Muscle layer of colon (tissue), 2 donors: Measurements from ENCODE around the gene OSCAR.

Experiments used
- H3K27ac ChIP-seq: one replicate; pipeline ENCODE4 v1.7.0; 2013; ENCODE audit warnings: low read depth, mild to moderate bottlenecking, low read length, moderate library complexity
- H3K27me3 ChIP-seq, 2 donors: one replicate each; pipeline ENCODE4 v1.7.0; 2013; ENCODE audit warnings: low read length in 2 of 2, mild to moderate bottlenecking in 2 of 2; ENCODE audit not compliant: insufficient read depth in 2 of 2, control insufficient read depth in 1 of 2
- H3K36me3 ChIP-seq: one replicate; pipeline ENCODE4 v1.7.0; 2013; ENCODE audit warnings: mild to moderate bottlenecking, low read length; ENCODE audit not compliant: insufficient read depth
- H3K4me1 ChIP-seq: one replicate; pipeline ENCODE4 v1.7.0; 2013; ENCODE audit warnings: mild to moderate bottlenecking, low read length; ENCODE audit not compliant: insufficient read depth
- H3K4me3 ChIP-seq, 2 donors: one replicate each; pipeline ENCODE4 v1.7.0; 2013; ENCODE audit warnings: low read length in 2 of 2, low read depth in 1 of 2, mild to moderate bottlenecking in 1 of 2, moderate library complexity in 1 of 2
- H3K9ac ChIP-seq: one replicate; pipeline ENCODE4 v1.7.0; 2013; ENCODE audit warnings: low read length
- H3K9me3 ChIP-seq: one replicate; pipeline ENCODE4 v1.7.0; 2013; ENCODE audit warnings: mild to moderate bottlenecking, low read length
- donor health status: abdominal sarcoma.
- donor health status: Adenocarcinoma of cecum.

The OSCAR gene, protein sequence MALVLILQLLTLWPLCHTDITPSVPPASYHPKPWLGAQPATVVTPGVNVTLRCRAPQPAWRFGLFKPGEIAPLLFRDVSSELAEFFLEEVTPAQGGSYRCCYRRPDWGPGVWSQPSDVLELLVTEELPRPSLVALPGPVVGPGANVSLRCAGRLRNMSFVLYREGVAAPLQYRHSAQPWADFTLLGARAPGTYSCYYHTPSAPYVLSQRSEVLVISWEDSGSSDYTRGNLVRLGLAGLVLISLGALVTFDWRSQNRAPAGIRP

DNA sequence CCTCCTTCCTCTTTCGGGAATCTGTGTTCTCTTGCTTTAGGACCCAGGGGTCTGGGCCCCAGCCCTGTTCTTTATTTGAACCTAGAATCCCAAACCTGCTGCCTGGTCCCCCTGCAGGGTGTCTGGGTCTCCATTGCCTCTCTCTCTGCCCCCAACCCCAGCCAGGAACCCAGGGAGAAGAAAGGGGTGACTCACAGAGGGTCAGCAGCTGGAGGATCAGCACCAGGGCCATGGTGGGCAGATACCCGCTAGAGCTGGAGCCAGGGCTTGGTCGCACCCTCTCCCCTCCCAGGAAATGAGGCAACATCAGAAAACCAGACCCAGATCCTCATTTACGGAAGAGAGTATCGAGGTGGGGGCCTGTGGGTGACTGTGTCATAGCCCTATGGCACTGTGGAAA, at the start of gene OSCAR:
TSS of gene OSCAR (minus strand) at position 243 of the 400 bp plus-strand sequence. CDS start at position 232, 11 bp downstream.
- H3K4me1 ChIP-seq, result peaks cover 6% of the 10 kb centered on the region
- no peak within 1 kb of the TSS for H3K4me3 ChIP-seq
- H3K36me3 ChIP-seq, result no peaks in the 10 kb centered on the region
- no peak within 1 kb of the TSS for H3K9ac ChIP-seq
- peaks cover 0 to 14% of the 10 kb centered on the region in 2 donors for H3K27me3 ChIP-seq
- H3K27ac ChIP-seq, result no peak within 1 kb of the TSS
- no peaks in the 10 kb centered on the region for H3K9me3 ChIP-seq

DNA sequence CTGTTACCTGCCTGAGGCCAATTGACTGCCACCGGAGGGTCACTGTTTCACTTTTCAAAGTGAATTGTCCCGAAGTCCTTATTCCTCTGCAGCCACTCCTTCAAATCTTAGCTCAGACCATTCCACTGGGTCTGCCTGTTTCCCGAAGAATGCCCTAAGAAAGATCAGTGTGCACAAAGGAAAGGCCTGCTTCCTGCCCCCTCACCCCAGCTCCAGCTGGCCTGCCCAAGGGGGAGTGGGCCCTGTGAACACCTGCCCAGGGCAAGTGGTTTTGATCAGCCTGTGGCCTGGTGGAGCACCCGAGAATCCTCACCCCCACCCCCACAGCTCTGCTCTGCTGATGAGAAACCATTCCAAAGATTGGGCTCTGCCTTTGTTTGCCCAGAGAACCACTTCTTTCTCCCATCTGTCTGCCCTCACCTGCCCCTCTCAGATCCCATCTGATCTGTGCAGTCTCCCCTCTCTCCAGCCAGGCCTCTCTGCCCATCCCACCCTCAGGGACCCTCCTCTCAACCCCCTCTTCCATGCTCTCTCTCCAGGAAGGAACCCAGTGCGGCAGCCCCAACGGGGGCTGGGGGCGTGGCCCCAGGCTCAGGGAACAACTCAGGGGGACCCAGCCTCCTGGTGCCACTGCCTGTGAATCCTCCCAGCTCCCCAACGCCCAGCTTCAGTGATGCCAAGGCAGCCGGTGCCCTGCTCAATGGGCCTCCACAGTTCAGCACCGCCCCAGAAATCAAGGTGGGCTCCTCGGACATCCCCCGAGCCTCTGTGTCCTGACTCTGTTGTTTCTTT, 48.6 kb upstream of the OSCAR start:
- Histone ChIP-seq H3K27ac (no peak overlapping the region), H3K4me1 (no peaks in the 10 kb centered on the region), H3K9me3 (no peaks in the 10 kb centered on the region), H3K4me3 (no peak overlapping the region), H3K36me3 (peaks cover 87% of the 10 kb centered on the region), H3K9ac (no peak overlapping the region), H3K27me3 (no peaks in the 10 kb centered on the region)

DNA sequence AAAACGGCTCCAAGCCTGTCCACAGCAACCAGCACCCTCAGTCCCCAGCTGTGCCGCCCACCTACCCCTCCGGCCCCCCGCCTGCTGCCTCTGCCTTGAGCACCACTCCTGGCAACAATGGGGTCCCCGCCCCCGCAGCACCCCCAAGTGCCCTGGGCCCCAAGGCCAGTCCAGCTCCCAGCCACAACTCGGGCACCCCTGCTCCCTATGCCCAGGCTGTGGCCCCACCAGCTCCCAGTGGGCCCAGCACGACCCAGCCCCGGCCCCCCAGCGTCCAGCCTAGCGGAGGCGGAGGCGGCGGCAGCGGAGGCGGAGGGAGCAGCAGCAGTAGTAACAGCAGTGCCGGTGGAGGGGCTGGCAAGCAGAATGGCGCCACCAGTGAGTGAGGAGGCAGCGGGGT, 47.6 kb upstream of the OSCAR start:
- Histone ChIP-seq H3K4me3 (no peak overlapping the region), H3K27me3 (no peaks in the 10 kb centered on the region), H3K27ac (no peak overlapping the region), H3K4me1 (no peaks in the 10 kb centered on the region), H3K9ac (no peak overlapping the region), H3K9me3 (no peaks in the 10 kb centered on the region), H3K36me3 (peaks cover 87% of the 10 kb centered on the region)

DNA sequence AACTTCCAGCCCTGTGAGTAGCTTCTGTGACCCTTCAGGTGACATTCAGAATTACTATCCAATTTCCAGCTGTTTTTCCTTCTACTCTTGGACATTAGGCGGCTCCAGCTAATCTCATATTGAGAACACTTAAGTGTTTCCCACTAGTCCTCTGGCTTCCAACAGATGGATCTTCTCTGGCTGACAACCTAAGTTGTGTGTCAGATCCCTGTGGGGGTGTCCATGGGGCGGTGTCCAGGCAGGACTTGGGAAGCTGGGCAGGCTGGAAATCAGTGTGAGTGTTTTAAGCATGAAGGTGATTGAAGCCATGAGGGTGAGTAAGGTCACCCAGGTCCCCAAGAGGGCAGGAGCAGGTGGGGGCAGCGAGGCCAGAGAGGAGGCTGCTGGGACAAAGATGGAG, 47.1 kb upstream of the OSCAR start:
- no peaks in the 10 kb centered on the region for H3K27me3 ChIP-seq
- H3K27ac ChIP-seq, result no peak overlapping the region
- no peaks in the 10 kb centered on the region for H3K4me1 ChIP-seq
- peaks cover 87% of the 10 kb centered on the region for H3K36me3 ChIP-seq
- no peaks in the 10 kb centered on the region for H3K9me3 ChIP-seq
- no peak overlapping the region for H3K9ac ChIP-seq
- no peak overlapping the region for H3K4me3 ChIP-seq

DNA sequence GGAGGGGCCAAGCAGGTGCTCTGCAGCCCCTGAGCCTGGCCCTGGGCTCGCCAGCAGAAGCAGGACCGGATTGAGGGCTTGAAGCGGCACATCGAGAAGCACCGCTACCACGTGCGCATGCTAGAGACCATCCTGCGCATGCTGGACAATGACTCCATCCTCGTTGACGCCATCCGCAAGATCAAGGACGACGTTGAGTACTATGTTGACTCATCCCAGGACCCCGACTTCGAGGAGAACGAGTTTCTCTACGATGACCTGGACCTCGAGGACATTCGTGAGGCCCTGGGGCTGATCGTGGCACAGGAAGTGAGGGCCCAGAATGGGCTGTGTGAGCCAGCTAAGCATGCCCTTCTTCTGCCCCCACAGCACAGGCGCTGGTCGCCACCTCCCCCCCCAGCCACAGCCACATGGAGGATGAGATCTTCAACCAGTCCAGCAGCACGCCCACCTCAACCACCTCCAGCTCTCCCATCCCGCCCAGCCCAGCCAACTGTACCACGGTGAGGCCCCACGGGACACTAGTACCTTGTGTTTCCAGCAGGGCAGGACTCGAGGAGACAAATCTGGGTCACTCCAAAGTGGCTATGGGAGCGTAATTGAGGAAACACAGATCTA, 45.0 kb upstream of the OSCAR start:
- Histone ChIP-seq H3K27ac (no peak overlapping the region), H3K9ac (no peak overlapping the region), H3K9me3 (no peaks in the 10 kb centered on the region), H3K4me3 (no peak overlapping the region), H3K4me1 (peaks cover 7% of the 10 kb centered on the region), H3K36me3 (peaks cover 75% of the 10 kb centered on the region), H3K27me3 (no peaks in the 10 kb centered on the region)

- Histone ChIP-seq H3K9me3 (no peaks in the 10 kb centered on the region), H3K27ac (no peak overlapping the region), H3K9ac (no peak overlapping the region), H3K4me3 (no peak overlapping the region), H3K4me1 (peaks cover 27% of the 10 kb centered on the region), H3K36me3 (peaks cover 57% of the 10 kb centered on the region), H3K27me3 (no peaks in the 10 kb centered on the region)
These were observed 41.7 kb upstream of the OSCAR start for GRCh38 chr19:54142166-54142780.

DNA sequence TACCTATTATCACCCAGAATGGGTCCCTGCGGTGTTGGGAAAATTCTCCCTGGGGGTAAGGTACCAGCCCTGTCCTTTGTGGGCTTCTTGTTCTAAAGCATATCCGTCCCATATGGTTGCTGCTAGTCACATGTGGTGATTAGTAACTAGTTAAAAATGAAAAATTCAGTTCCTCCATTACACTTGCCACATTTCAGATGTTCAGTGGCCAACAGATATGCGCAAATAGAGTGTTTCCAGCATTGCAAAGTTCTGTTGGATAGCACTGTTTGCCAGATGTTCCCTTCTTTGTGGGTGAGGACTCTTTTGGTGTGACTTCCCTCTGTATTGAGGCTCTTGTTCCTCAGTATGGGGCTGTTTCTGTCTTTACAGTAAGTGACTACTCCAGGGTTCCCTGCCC, 40.8 kb upstream of the OSCAR start:
- no peak overlapping the region for H3K4me3 ChIP-seq
- H3K4me1 ChIP-seq, result peaks cover 30% of the 10 kb centered on the region
- H3K27me3 ChIP-seq, result no peaks in the 10 kb centered on the region
- H3K9ac ChIP-seq, result no peak overlapping the region
- H3K27ac ChIP-seq, result no peak overlapping the region
- peaks cover 48% of the 10 kb centered on the region for H3K36me3 ChIP-seq
- no peaks in the 10 kb centered on the region for H3K9me3 ChIP-seq

DNA sequence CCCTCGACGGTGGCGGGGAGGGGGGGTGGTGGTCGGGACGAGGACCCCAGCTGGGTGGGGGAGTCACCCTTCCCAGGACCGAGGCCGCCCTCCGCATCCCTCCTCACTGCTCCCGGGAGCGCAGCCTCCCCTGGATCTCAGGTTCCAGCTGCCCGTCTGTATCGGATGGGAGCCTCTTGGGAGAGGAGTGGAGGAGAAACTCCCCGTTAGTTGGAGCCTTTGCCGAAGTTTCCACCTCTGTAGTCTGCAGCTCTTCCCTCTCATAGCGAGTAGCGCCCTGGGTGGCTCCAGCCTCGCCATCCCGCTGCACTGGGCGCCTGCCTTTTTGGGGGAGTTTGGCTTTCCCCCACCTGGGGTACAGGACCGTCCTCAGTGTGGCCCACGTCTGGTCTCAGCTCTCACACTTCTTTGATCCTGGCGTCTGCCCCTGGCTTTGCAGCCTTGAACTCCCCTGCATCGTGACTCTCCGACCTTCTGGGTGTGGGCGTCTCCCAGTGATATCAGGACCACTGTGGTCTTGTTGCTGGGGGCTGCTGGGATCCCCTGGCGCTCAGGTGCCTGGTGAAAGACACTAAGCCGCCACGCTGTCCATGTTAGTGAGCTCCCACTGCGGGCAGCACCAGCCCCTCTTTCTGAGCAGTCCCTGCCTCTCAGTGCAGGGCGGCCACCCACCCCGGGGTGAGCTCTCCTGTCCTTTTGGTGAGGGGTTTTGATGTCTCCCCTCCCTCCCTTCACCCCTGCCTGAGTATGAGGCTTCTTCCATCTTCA, 38.1 kb upstream of the OSCAR start:
- Histone ChIP-seq H3K4me1 (peaks cover 36% of the 10 kb centered on the region), H3K27ac (peak overlapping the region; percentile 88), H3K9ac (peak overlapping the region; percentile 62), H3K4me3 (peak overlapping the region; percentile 71 to 91), H3K36me3 (peaks cover 21% of the 10 kb centered on the region), H3K27me3 (no peaks in the 10 kb centered on the region), H3K9me3 (no peaks in the 10 kb centered on the region)

DNA sequence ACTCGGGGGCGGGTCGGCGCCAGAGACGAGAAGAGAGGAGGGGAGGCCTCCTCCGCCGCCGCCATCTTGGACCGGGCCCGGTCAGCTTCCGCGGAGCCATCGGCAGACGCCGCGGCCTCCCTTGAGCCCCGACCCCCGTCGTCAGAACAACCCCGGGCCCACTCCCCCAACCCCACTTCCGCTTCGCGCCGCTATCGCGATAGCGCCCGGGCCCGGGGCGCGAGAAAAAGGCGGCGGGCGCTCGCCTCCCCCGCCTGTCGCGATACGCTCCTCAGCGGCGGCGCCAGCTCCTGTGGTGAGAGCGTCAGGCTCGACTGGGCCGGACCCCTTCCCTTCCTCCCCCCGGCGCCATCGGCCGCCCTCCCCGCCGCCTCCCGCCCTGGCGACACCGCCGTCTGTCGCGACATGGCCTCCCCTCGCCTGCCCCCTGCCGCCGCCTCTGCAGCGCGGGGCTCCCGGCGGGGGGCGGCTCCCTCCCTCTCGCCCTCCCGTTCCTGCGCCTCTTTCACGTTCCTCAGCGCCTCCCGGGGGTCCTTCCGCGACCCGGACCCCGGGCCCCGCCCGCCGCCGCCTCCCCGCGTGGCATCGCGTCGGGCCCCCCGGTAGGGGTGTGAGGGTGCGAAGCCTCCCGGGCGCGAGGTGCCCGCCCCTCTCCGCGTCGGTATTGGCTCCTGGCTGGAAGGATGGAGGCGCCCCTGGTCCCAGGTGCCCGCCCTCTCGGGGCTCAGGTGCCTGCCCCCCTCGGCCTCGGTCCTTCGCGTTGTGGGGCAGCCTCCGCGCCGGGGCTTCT, 37.3 kb upstream of the OSCAR start, which contains the start of gene CNOT3:
TSS of gene CNOT3 (plus strand) at position 64 of the 790 bp plus-strand sequence. CDS start 5,217 bp downstream, outside the sequence.
- H3K27me3 ChIP-seq, result no peaks in the 10 kb centered on the region
- peaks cover 14% of the 10 kb centered on the region for H3K36me3 ChIP-seq
- H3K9me3 ChIP-seq, result no peaks in the 10 kb centered on the region
- peak within 1 kb of the TSS; percentile 84 to 91 for H3K4me3 ChIP-seq
- H3K4me1 ChIP-seq, result peaks cover 36% of the 10 kb centered on the region
- H3K27ac ChIP-seq, result peak within 1 kb of the TSS; percentile 88
- peak within 1 kb of the TSS; percentile 62 for H3K9ac ChIP-seq
